ENCODE results near the gene FAM3A.
"Not testable (repeated sequence)": the region's sequence is repeated elsewhere in the genome, so short reads cannot be mapped to it uniquely, and the experiment has no call there.

FAM3A gene

GRCh38 chrX:154515966-154516655 lies at the start of gene FAM3A:
Gene FAM3A (minus strand): TSS chrX:154516232. CDS start chrX:154515772, 460 bp downstream.
- DNase-seq = peak; percentile 78

GRCh38 chrX:154562295-154562694 lies 46.3 kb upstream of the FAM3A start:
- not testable (repeated sequence) for DNase-seq

- not testable (repeated sequence) for DNase-seq
Measured at GRCh38 chrX:154560326-154560725, 44.3 kb upstream of the FAM3A start.

GRCh38 chrX:154558896-154559295 lies 42.9 kb upstream of the FAM3A start:
- DNase-seq = not testable (repeated sequence)

GRCh38 chrX:154558060-154558690 lies 42.1 kb upstream of the FAM3A start:
- DNase-seq = not testable (repeated sequence)

- not testable (repeated sequence) for DNase-seq
Measured at GRCh38 chrX:154552112-154552806, 36.2 kb upstream of the FAM3A start.

- DNase-seq = no peak
Measured at GRCh38 chrX:154549766-154550165, 33.7 kb upstream of the FAM3A start.

- no peak for DNase-seq
Measured at GRCh38 chrX:154548028-154548316, 31.9 kb upstream of the FAM3A start.

- peak; percentile 86 for DNase-seq
Measured at GRCh38 chrX:154547245-154548027, 31.4 kb upstream of the FAM3A start, which contains the start of gene IKBKG. Gene IKBKG (plus strand): TSS chrX:154547620. CDS start chrX:154552003, 4,383 bp downstream.

GRCh38 chrX:154546354-154547244 lies 30.6 kb upstream of the FAM3A start, which contains the start of gene G6PD:
Gene G6PD (minus strand): TSS chrX:154546846. CDS start chrX:154546155, 691 bp downstream.
- DNase-seq = peak; percentile 54

GRCh38 chrX:154545673-154546274 lies 29.7 kb upstream of the FAM3A start:
- DNase-seq = no peak

GRCh38 chrX:154542723-154543424 lies 26.8 kb upstream of the FAM3A start:
- no peak for DNase-seq

GRCh38 chrX:154541896-154542722 lies 26.1 kb upstream of the FAM3A start:
- DNase-seq = peak; percentile 71

- no peak for DNase-seq
Measured at GRCh38 chrX:154541589-154541895, 25.5 kb upstream of the FAM3A start.

GRCh38 chrX:154540897-154541535 lies 25.0 kb upstream of the FAM3A start:
- no peak for DNase-seq

GRCh38 chrX:154540365-154540764 lies 24.3 kb upstream of the FAM3A start:
- not testable (repeated sequence) for DNase-seq

GRCh38 chrX:154539077-154539476 lies 23.0 kb upstream of the FAM3A start:
- no peak for DNase-seq

- no peak for DNase-seq
Measured at GRCh38 chrX:154535892-154536291, 19.9 kb upstream of the FAM3A start.

- DNase-seq = peak; percentile 53
Measured at GRCh38 chrX:154534526-154535322, 18.7 kb upstream of the FAM3A start.

All from T1000 (cell line).